ENCODE measurements around the gene CLIC6. TPM values are rescaled to one million over a fixed set of nuclear protein-coding genes. Genes with fewer than 3 reads are reported as not detected.

The CLIC6 gene
- total RNA-seq, 1 experiment from 2014 or later: not detected

- H3K36me3 Mint-ChIP-seq (ENCODE audit: insufficient read depth, unreplicated experiment): no peaks in the 10 kb centered on the region
- no TSS peak for BruUV-seq (replicated peaks)
- POLR2A ChIA-PET: no interaction called here
These were observed 54.0 kb downstream of the CLIC6 start for GRCh38 chr21:34722684-34723300.

DNA sequence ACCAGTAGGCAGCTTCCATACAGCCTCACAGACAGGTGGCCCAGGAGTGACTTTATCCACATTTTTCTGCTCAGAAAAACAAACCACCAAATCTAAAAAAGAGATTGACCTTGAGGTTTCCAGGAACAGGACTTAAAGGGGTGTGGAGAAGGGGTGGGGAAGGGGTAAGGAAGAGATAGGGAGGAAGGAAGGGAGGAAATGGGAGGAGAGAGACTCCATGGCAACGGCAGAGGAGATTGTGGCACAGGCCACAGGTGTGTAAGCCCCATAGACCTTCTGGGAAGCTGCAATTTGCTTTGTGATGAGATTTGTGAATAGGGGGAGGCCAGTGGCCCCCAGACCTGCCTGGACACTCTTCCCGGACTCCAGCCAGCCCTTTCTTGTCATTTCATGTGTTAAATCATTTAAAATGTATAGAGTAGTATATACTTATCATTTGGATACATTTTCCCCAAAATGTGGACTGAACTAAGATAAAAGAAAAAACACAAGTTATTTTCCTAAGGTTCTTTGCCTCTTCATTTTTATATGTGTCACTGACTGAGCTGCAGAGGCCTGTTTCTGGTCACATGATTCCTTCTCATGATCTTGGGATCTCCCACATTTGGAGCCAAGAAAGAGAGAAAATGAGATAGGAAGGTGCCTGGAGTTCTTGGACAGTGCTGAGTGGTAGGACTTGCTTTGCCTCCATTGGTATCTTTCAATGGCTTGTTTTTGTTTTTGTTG, 55.5 kb downstream of the CLIC6 start:
- POLR2A ChIA-PET: no interaction called here
- TF ChIP-seq, protein P1, sequence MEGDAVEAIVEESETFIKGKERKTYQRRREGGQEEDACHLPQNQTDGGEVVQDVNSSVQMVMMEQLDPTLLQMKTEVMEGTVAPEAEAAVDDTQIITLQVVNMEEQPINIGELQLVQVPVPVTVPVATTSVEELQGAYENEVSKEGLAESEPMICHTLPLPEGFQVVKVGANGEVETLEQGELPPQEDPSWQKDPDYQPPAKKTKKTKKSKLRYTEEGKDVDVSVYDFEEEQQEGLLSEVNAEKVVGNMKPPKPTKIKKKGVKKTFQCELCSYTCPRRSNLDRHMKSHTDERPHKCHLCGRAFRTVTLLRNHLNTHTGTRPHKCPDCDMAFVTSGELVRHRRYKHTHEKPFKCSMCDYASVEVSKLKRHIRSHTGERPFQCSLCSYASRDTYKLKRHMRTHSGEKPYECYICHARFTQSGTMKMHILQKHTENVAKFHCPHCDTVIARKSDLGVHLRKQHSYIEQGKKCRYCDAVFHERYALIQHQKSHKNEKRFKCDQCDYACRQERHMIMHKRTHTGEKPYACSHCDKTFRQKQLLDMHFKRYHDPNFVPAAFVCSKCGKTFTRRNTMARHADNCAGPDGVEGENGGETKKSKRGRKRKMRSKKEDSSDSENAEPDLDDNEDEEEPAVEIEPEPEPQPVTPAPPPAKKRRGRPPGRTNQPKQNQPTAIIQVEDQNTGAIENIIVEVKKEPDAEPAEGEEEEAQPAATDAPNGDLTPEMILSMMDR (IDR thresholded peaks at IDR 0.05; ENCODE audit: insufficient read depth in 1 of 2, low read depth in 1 of 2, low read length in 1 of 2, severe bottlenecking in 1 of 2, unreplicated experiment in 1 of 2): no peak

More at GRCh38 chr21:34722684-34723300, 54.0 kb downstream of the CLIC6 start:
- TF ChIP-seq, protein P1 (IDR thresholded peaks at IDR 0.05; ENCODE audit: insufficient read depth in 1 of 2, low read depth in 1 of 2, low read length in 1 of 2, severe bottlenecking in 1 of 2, unreplicated experiment in 1 of 2): peak in 1 of 2 experiments; percentile 43
- CTCF ChIA-PET: interaction anchor here (1.4 kb wide), 1 partner anchor 23 kb away, joined by 4 read pairs; no protein-coding TSS in a partner anchor
- Histone ChIP-seq H3K9me3 (no peaks in the 10 kb centered on the region), H3K27me3 (replicated peaks; ENCODE audit: control insufficient read depth, insufficient read depth, low read length) (no peaks in the 10 kb centered on the region), H3K4me1 (no peaks in the 10 kb centered on the region), H3K4me3 (ENCODE audit: low read depth, low read length) (no peak overlapping the region), H3K36me3 (ENCODE audit: control insufficient read depth, insufficient read depth, low read length) (no peaks in the 10 kb centered on the region)
- intact Hi-C loops (cut with micrococcal nuclease; ENCODE audit: unreplicated experiment): no loop called here
- Mint-ChIP-seq H3K9me3 (ENCODE audit: unreplicated experiment) (no peaks in the 10 kb centered on the region), H3K27me3 (ENCODE audit: insufficient read depth, unreplicated experiment) (no peaks in the 10 kb centered on the region), H3K4me3 (ENCODE audit: unreplicated experiment) (no peak overlapping the region), H3K27ac (ENCODE audit: unreplicated experiment) (no peak overlapping the region), H3K4me1 (ENCODE audit: low read depth, unreplicated experiment) (no peaks in the 10 kb centered on the region)
- peak in 1 of 2 experiments; percentile 7 for DNase-seq

DNA sequence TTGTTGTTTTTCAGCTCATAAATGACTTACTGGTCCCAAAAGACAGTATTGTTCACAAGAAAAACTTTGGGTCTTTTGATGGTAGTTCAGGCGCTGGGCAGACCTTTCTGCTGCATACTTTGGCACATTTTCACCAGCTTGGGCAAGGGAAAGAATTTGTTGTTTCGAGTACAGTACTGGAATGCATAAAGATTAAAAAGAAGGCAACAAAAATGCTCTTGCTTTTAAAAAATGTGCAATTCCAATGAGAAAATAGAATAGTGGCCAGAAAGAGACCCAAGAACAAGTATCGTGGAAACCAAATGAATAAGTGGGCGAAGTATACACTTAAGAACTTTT, 56.0 kb downstream of the CLIC6 start:
- intact Hi-C loops (cut with micrococcal nuclease; ENCODE audit: unreplicated experiment): no loop called here
- ChIA-PET POLR2A (no interaction called here), CTCF (no interaction called here)
- no peaks in the 10 kb centered on the region for H3K27me3 Mint-ChIP-seq (ENCODE audit: insufficient read depth, unreplicated experiment)
- TF ChIP-seq, protein P1 (IDR thresholded peaks at IDR 0.05; ENCODE audit: insufficient read depth in 1 of 2, low read depth in 1 of 2, low read length in 1 of 2, severe bottlenecking in 1 of 2, unreplicated experiment in 1 of 2): no peak
- H3K4me3 Mint-ChIP-seq (ENCODE audit: unreplicated experiment): no peak overlapping the region
- no peaks in the 10 kb centered on the region for H3K4me1 ChIP-seq
- H3K4me1 Mint-ChIP-seq (ENCODE audit: low read depth, unreplicated experiment): no peaks in the 10 kb centered on the region
- no peak overlapping the region for H3K4me3 ChIP-seq (ENCODE audit: low read depth, low read length)
- no peaks in the 10 kb centered on the region for H3K27me3 ChIP-seq (replicated peaks; ENCODE audit: control insufficient read depth, insufficient read depth, low read length)
- no peaks in the 10 kb centered on the region for H3K36me3 ChIP-seq (ENCODE audit: control insufficient read depth, insufficient read depth, low read length)
- H3K27ac Mint-ChIP-seq (ENCODE audit: unreplicated experiment): no peak overlapping the region
- H3K36me3 Mint-ChIP-seq (ENCODE audit: insufficient read depth, unreplicated experiment): no peaks in the 10 kb centered on the region
- H3K9me3 ChIP-seq: no peaks in the 10 kb centered on the region
- DNase-seq: no peak
- no peaks in the 10 kb centered on the region for H3K9me3 Mint-ChIP-seq (ENCODE audit: unreplicated experiment)
- no TSS peak for BruUV-seq (replicated peaks)

More for the DNA sequence above, 55.5 kb downstream of the CLIC6 start:
- intact Hi-C loops (cut with micrococcal nuclease; ENCODE audit: unreplicated experiment): no loop called here
- Histone ChIP-seq H3K4me1 (no peaks in the 10 kb centered on the region), H3K9me3 (no peaks in the 10 kb centered on the region), H3K27me3 (replicated peaks; ENCODE audit: control insufficient read depth, insufficient read depth, low read length) (no peaks in the 10 kb centered on the region), H3K4me3 (ENCODE audit: low read depth, low read length) (no peak overlapping the region), H3K36me3 (ENCODE audit: control insufficient read depth, insufficient read depth, low read length) (no peaks in the 10 kb centered on the region)
- DNase-seq: no peak
- CTCF ChIA-PET: no interaction called here
- BruUV-seq (replicated peaks): no TSS peak
- H3K27me3 Mint-ChIP-seq (ENCODE audit: insufficient read depth, unreplicated experiment): no peaks in the 10 kb centered on the region
- H3K36me3 Mint-ChIP-seq (ENCODE audit: insufficient read depth, unreplicated experiment): no peaks in the 10 kb centered on the region
- H3K4me3 Mint-ChIP-seq (ENCODE audit: unreplicated experiment): no peak overlapping the region
- H3K9me3 Mint-ChIP-seq (ENCODE audit: unreplicated experiment): no peaks in the 10 kb centered on the region
- H3K27ac Mint-ChIP-seq (ENCODE audit: unreplicated experiment): no peak overlapping the region
- no peaks in the 10 kb centered on the region for H3K4me1 Mint-ChIP-seq (ENCODE audit: low read depth, unreplicated experiment)

Data from Caco-2 (cell line).